ENCODE results near the gene GCNT3. TPM values are rescaled to one million over a fixed set of nuclear protein-coding genes. Genes with fewer than 3 reads are reported as not detected.

The GCNT3 gene, protein sequence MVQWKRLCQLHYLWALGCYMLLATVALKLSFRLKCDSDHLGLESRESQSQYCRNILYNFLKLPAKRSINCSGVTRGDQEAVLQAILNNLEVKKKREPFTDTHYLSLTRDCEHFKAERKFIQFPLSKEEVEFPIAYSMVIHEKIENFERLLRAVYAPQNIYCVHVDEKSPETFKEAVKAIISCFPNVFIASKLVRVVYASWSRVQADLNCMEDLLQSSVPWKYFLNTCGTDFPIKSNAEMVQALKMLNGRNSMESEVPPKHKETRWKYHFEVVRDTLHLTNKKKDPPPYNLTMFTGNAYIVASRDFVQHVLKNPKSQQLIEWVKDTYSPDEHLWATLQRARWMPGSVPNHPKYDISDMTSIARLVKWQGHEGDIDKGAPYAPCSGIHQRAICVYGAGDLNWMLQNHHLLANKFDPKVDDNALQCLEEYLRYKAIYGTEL
- total RNA-seq (2022; extraction: Qiagen RNA extraction; ENCODE audit: low read depth), result 156 to 216 TPM (median 179 TPM) in 5 replicates

DNA sequence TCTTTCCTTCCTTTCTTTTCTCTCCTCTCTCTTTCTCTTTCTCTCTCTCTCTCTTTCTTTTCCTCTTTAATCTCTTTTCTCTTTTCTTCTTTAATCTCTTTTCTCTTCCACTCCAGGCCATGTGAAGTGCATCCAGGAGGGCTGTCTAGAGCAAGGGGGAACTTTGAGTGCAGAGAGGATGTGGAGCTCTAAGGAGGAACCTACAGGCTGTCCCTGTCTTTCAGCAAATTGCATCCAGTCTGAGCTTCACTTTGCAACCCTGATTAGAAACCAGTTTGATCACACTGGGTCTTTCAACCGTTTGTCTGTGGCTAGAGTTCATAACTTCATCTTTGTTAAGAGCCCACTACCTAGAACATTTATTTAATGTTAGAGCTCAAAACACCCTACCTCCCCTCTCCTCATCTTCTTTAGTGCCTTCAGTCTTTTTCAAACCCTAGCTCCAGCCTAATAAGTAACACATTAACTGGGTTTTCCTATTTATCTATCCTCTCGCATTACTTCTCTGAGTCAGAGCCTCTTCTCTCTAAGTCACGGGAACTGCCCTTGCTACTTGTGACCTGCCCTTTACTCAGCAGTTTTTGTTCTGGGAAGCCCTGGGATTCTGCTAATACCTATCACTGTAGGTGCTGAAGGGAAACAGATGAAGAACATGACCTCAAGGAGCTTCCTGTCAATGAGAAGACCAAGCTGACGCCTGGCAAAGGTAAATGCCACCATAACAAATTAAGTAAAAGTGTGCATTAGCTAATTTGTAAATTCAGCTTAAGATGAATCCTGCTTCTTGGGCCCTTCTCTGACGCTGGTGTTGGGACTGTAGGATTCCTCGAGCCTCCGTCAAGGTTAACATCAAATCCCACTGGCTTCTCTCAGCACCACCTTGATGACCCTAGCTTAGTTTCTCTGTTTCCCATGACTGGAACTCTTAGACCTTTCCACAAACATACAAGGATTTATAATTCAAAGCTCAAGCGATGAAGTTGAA, at the start of gene GCNT3:
Gene GCNT3 (plus strand): TSS at position 508 of the 985 bp plus-strand sequence. CDS start 6,456 bp downstream, outside the sequence.

DNA sequence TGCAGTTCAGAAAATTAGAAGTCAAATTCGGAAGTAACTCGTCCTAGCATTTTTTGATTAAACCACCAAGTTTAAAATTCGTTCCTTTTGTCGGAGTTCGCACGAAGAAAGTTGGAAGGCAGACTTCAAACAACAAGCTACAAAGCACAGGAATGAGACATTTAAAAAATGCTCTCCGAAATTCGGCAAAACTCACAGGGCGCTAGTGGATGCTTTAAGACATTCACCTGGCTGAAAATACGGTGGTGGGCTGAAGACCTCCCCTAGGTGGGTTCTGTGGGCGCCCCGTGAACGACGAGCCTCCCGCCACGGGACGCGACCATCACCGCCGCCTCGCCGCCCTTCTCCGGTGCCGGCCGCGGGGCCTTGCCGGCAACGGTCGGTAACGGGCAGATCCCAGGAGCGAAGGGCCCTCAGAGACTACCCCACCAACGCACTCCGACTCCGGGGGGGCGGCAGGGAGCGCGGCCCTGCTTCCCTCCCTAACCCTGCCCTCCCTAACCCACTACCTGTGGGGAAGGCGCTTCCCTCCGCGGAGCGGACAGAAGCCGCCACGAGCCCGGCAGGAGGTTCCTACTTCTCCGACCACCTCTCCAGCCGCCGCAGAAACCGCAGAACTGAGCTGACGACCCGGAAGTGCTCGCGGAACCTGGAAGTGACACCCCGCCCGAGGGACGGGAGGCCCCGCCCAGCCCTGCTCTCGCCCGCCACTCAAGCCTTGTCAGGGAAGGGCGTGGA, 45.5 kb downstream of the GCNT3 start, which contains the start of gene GTF2A2:
Gene GTF2A2 (minus strand): TSS at position 619 of the 738 bp plus-strand sequence. CDS start 5,238 bp downstream, outside the sequence.

Other genes with a start within 250 kb of the GCNT3 start
- 137 to 332 TPM (median 241 TPM) in 5 replicates for gene MYO1E, start 238.9 kb upstream of the GCNT3 start, total RNA-seq (2022; extraction: Qiagen RNA extraction; ENCODE audit: low read depth)
- gene FAM81A, start 173.6 kb upstream of the GCNT3 start, total RNA-seq (2022; extraction: Qiagen RNA extraction; ENCODE audit: low read depth), result 10.4 to 17.3 TPM (median 13.9 TPM) in 5 replicates
- 170 to 198 TPM (median 184 TPM) in 5 replicates for gene GTF2A2, start 45.7 kb downstream of the GCNT3 start, total RNA-seq (2022; extraction: Qiagen RNA extraction; ENCODE audit: low read depth)
- 64.3 to 88.8 TPM (median 79.7 TPM) in 5 replicates for gene BNIP2, start 77.5 kb downstream of the GCNT3 start, total RNA-seq (2022; extraction: Qiagen RNA extraction; ENCODE audit: low read depth)

All from A549 treated with DMSO at 1 μM for 4 hours (cell line).